ENCODE results near the gene SERPIND1.

Gene SERPIND1

DNA sequence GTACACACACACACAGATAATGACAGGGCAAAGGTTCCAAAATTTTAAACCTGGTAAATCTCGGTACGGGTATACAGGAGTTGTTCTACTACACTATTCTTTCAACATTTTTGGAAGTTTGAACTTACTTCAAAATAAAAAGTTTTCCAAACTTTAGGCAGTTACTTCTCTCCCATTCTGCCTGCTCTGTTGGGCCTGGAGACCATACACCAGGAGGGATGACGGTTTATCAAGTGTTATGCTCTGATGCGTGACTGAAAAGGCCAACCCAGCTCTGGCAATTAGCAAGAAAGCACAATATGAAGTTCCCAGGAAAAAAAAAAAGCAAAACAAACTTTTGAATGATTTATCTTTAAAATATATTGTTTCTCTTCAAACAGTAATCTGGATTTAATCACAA lies 969 bp downstream of the SERPIND1 start:
- H4K20me1 ChIP-seq (ENCODE audit: insufficient read depth, low read length), result no peaks in the 10 kb centered on the region
- no peaks in the 10 kb centered on the region for H3K79me2 ChIP-seq (ENCODE audit: low read length)
- H2AFZ ChIP-seq (ENCODE audit: low read length), result no peak overlapping the region
- H3K9ac ChIP-seq (ENCODE audit: low read length), result no peak overlapping the region
- DNase-seq, result no peak
- TF ChIP-seq, protein P1, sequence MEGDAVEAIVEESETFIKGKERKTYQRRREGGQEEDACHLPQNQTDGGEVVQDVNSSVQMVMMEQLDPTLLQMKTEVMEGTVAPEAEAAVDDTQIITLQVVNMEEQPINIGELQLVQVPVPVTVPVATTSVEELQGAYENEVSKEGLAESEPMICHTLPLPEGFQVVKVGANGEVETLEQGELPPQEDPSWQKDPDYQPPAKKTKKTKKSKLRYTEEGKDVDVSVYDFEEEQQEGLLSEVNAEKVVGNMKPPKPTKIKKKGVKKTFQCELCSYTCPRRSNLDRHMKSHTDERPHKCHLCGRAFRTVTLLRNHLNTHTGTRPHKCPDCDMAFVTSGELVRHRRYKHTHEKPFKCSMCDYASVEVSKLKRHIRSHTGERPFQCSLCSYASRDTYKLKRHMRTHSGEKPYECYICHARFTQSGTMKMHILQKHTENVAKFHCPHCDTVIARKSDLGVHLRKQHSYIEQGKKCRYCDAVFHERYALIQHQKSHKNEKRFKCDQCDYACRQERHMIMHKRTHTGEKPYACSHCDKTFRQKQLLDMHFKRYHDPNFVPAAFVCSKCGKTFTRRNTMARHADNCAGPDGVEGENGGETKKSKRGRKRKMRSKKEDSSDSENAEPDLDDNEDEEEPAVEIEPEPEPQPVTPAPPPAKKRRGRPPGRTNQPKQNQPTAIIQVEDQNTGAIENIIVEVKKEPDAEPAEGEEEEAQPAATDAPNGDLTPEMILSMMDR (IDR thresholded peaks at IDR 0.05; ENCODE audit: low read length), result no peak
- H3K36me3 ChIP-seq (replicated peaks; ENCODE audit: insufficient read depth, low read length), result no peaks in the 10 kb centered on the region
- H3K4me3 ChIP-seq (ENCODE audit: low read length), result no peak overlapping the region
- no peaks in the 10 kb centered on the region for H3K27me3 ChIP-seq (replicated peaks; ENCODE audit: insufficient read depth, low read length)
- no peaks in the 10 kb centered on the region for H3K4me1 ChIP-seq (ENCODE audit: low read length)
- H3K9me2 ChIP-seq (replicated peaks; ENCODE audit: insufficient read depth, low read length), result no peaks in the 10 kb centered on the region
- no peaks in the 10 kb centered on the region for H3F3A ChIP-seq (ENCODE audit: insufficient read depth, low read length)
- H3K27ac ChIP-seq (ENCODE audit: low read length), result no peak overlapping the region
- H3K4me2 ChIP-seq (ENCODE audit: low read depth, low read length), result no peak overlapping the region
- H3K9me3 ChIP-seq (replicated peaks; ENCODE audit: insufficient read depth, low read length), result no peaks in the 10 kb centered on the region

DNA sequence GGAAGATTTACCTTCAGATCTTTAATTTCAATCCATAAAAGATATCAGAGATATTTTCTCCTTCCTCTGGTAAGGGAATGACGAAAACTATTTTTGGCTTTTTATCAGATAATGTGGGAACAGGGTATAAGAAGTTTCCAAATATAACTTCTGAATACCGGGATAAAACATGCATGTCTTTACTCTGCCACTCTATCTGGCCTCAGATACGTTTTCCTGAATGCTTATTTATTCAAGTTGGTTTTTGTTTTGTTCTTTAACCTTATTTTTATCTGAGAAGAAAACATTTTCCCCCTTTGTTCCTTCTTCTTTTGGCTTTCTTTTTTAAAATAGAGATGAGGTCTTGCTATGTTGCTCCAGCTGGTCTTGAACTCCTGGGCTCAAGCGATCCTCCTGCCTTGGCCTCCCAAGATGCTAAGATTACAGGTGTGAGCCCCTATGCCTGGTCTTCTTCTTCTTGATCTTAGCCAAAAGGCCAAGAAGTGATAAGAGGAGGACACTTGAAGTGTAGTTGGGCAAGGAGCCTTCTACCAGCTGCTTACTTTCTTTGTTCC lies 1.5 kb downstream of the SERPIND1 start:
- Histone ChIP-seq H4K20me1 (ENCODE audit: insufficient read depth, low read length) (no peaks in the 10 kb centered on the region), H3K4me1 (ENCODE audit: low read length) (no peaks in the 10 kb centered on the region), H3K27ac (ENCODE audit: low read length) (no peak overlapping the region), H3K79me2 (ENCODE audit: low read length) (no peaks in the 10 kb centered on the region), H3K27me3 (replicated peaks; ENCODE audit: insufficient read depth, low read length) (no peaks in the 10 kb centered on the region), H3K9ac (ENCODE audit: low read length) (no peak overlapping the region), H3K4me2 (ENCODE audit: low read depth, low read length) (no peak overlapping the region), H3F3A (ENCODE audit: insufficient read depth, low read length) (no peaks in the 10 kb centered on the region), H3K9me2 (replicated peaks; ENCODE audit: insufficient read depth, low read length) (no peaks in the 10 kb centered on the region), H3K4me3 (ENCODE audit: low read length) (no peak overlapping the region), H3K36me3 (replicated peaks; ENCODE audit: insufficient read depth, low read length) (no peaks in the 10 kb centered on the region), H2AFZ (ENCODE audit: low read length) (no peak overlapping the region), H3K9me3 (replicated peaks; ENCODE audit: insufficient read depth, low read length) (no peaks in the 10 kb centered on the region)
- TF ChIP-seq, protein P1 (IDR thresholded peaks at IDR 0.05; ENCODE audit: low read length), result no peak
- TF ChIP-seq EZH2 (optimal IDR thresholded peaks at IDR 0.05; ENCODE audit: low read depth, low read length) (no peak), EZH2phosphoT487 (IDR thresholded peaks at IDR 0.05; ENCODE audit: low read length) (no peak)
- DNase-seq, result no peak

DNA sequence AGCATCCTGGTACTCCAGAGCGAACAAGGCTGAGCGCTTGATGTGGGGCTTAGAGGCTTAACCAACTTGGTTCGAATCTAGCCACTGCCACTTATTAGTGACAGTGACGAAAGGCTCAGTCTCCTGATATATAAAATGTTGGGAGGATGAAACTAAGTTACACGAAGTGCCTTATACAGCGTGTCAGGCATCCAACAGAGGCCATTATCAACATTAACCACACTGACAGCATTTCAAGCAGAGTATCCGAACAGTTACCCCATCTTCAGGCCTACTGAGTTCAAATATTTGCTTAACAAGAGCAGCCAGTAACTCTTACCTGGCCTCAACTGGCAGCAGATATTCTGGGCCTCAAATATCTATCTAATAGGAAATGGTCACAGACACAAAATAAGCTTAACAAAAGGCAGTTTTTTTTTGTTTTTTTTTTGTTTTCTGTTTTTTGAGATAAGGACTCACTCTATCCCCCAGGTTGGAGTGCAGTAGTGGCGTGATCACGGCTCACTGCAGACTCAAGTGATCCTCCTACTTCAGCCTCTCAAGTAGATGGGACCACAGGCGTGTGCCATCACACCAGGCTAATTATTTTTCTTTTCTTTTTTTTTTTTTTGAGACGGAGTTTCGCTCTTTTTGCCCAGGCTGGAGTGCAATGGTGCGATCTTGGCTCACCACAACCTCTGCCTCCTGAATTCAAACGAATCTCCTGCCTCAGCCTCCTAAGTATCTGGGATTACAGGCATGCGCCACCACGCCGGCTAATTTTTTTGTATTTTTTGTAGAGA lies 2.9 kb downstream of the SERPIND1 start:
- H3K9me2 ChIP-seq (replicated peaks; ENCODE audit: insufficient read depth, low read length), result no peaks in the 10 kb centered on the region
- H3K36me3 ChIP-seq (replicated peaks; ENCODE audit: insufficient read depth, low read length), result no peaks in the 10 kb centered on the region
- no peak overlapping the region for H3K4me2 ChIP-seq (ENCODE audit: low read depth, low read length)
- no peaks in the 10 kb centered on the region for H3F3A ChIP-seq (ENCODE audit: insufficient read depth, low read length)
- no peaks in the 10 kb centered on the region for H3K4me1 ChIP-seq (ENCODE audit: low read length)
- H3K9me3 ChIP-seq (replicated peaks; ENCODE audit: insufficient read depth, low read length), result no peaks in the 10 kb centered on the region
- no peaks in the 10 kb centered on the region for H3K27me3 ChIP-seq (replicated peaks; ENCODE audit: insufficient read depth, low read length)
- TF ChIP-seq, protein P1 (IDR thresholded peaks at IDR 0.05; ENCODE audit: low read length), result no peak
- TF ChIP-seq EZH2phosphoT487 (IDR thresholded peaks at IDR 0.05; ENCODE audit: low read length), result no peak
- TF ChIP-seq EZH2 (optimal IDR thresholded peaks at IDR 0.05; ENCODE audit: low read depth, low read length), result no peak
- no peak overlapping the region for H3K27ac ChIP-seq (ENCODE audit: low read length)
- no peaks in the 10 kb centered on the region for H3K79me2 ChIP-seq (ENCODE audit: low read length)
- no peaks in the 10 kb centered on the region for H4K20me1 ChIP-seq (ENCODE audit: insufficient read depth, low read length)
- no peak for DNase-seq
- no peak overlapping the region for H3K9ac ChIP-seq (ENCODE audit: low read length)
- no peak overlapping the region for H2AFZ ChIP-seq (ENCODE audit: low read length)
- H3K4me3 ChIP-seq (ENCODE audit: low read length), result no peak overlapping the region
